HG02763 (cell line): Measurements from ENCODE around the gene FCAMR.

ENCODE experiments used
- ATAC-seq: cut with Tn5 transposase; IDR thresholded peaks from one replicate; pipeline ENCODE4 v1.9.1; 2021; ENCODE audit warnings: mild to moderate bottlenecking, moderate library complexity; ENCODE audit not compliant: unreplicated experiment

Gene FCAMR

GRCh38 chr1:207000651-207001291, 30.5 kb upstream of the FCAMR start:
- no peak for ATAC-seq

DNA sequence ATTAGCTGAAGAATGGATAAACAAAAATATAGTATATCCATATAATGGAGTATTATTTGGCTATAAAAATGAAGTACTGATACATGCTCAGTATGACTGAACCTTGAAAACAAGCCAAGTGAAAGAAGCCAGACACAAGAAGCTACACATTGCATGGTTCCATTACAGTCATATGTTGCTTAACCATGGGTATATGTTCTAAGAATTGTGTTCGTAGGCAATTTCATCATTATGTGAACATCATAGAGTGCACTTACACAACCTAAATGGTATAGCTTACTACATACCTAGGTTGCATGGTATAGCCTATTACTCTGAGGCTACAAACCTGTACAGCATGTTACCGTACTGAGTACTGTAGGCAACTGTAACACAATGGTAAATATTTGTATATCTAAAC, 28.6 kb upstream of the FCAMR start:
- no peak for ATAC-seq

- no peak for ATAC-seq
These were observed 22.5 kb upstream of the FCAMR start for GRCh38 chr1:206992790-206993189.

DNA sequence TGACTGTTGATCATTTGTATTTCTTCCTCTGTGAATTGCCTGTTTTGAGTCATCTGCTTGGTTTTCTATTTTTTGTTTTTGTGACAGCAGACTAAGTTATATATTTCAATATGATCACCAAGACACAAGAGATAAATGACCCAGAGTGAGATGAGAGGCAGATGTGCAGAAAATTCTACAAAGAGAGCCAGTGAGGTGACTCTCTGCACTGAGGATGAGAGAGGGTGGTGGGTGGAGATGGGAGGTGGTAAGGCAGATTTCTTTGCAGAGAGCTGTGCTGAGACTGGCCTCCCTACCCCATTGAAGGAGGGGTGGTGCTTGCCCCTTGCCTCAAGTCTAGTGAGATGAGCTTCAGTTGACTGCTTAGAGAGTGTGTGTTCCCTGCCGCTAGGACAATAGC, 17.6 kb upstream of the FCAMR start:
- no peak for ATAC-seq

DNA sequence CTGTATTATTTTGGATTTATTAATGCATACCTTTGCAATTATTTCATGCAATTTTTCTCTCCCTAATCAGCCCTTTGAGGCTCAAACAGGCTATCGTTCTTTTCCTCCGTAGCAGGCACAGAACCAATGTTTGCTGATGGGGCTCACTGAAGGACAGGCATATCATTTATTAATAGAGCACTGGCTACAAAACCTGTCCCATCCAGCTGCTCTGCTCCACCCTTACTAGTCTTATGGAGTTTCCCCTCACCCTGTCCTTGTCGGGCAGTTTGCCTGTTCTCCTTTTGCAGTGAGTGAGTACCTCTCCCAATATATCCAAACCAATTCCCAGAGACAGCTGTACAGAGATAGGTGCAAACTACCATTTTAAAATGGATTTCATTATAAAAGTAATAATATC, 16.6 kb upstream of the FCAMR start:
- no peak for ATAC-seq

DNA sequence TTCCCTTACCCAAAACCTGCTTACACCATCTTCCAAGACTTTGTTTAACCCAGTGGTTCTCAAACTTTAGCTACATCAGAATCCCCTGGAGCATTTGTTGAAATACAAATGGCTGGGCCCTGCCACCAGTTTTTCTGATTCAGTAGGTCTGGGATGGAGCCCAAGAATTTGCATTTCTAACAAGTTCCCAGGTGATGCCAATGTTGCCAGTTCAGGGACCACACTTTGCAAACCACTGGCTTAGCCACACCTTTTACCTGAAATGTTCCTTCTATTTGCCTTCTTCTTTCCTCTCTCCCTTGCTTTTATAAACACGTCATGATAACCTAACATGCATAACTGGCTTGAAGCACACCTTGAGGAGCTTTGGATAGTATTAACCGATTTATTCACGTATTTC, 16.1 kb upstream of the FCAMR start:
- no peak for ATAC-seq

GRCh38 chr1:206985162-206985749, 15.0 kb upstream of the FCAMR start:
- no peak for ATAC-seq

DNA sequence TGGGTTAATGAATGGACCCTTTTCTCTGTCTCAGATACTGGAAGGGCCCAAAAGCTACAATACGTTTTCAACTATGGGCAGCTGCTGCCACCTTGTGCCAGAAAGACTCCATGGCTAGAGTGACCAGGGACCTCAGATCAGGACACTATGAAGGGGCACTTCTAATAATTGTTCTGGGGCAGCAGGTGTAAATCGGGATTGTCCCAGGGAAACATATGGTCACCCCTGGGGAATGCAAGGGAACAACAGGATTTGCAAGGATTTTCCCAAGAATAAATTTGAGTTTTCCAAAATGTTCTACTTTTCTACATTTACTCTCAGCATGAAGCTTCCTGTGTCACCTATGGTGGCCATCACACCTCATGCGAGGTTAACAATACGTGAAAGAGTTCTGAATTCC, 12.0 kb upstream of the FCAMR start:
- ATAC-seq, result no peak

- no peak for ATAC-seq
These were observed 9.3 kb upstream of the FCAMR start for GRCh38 chr1:206979379-206980043.

- no peak for ATAC-seq
These were observed 8.0 kb upstream of the FCAMR start for GRCh38 chr1:206978259-206978658.

DNA sequence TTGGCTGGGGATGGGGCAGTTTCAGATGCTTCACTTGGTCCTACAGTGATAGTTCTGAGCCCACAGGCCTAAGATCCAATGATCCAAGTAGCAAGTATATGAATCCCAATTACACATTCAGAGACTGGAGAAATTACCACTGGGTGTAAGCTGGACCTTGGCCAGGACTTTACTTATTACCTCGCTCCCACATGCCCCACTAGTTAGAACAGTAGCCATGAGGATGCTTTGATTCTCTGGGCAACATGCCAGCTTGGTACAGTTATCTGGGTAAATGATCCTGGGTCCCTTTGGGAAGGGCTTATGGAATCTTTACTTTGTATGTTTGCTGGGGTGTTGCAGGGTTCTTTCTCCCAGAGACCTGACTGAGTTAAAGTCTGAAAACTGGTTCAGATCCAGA, 5.0 kb upstream of the FCAMR start:
- no peak for ATAC-seq

DNA sequence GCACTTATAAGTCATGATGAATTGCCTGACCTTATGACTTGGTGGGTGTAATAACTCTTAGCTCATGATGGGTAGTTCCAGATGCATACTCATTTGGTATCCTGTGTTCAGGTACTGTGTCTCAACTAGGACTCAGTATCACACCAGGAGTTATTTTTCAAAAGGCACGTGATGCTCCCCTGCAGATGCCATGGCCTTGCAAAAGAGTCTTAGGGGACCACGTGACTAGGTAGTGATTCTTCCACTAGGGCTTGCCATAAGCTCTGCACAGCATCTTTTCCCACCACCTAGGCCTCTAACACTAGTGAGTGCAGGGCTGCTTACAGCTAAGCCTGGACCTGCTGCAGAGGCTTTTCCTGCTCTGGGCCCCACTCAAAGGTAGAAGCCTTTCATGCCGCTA, 3.9 kb upstream of the FCAMR start:
- no peak for ATAC-seq

DNA sequence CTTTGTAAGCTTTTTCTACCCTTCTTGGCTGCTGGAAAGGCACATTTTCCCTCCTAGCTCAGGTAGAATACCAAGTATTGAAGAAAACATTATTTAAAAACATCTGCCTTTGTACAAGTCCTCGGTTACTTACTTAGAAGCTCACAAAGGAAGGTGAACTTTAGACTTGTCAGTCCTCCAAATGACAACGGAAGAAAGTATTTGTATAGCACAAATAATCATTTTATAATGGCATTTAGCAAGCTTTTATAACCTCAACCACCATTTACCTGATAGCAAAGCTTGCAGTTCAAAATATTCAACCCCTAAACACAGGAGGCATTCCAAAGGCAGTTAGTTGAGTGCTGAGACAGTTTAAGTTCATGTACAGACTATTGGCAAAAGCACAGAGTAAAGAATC, 2.5 kb upstream of the FCAMR start:
- ATAC-seq, result no peak

DNA sequence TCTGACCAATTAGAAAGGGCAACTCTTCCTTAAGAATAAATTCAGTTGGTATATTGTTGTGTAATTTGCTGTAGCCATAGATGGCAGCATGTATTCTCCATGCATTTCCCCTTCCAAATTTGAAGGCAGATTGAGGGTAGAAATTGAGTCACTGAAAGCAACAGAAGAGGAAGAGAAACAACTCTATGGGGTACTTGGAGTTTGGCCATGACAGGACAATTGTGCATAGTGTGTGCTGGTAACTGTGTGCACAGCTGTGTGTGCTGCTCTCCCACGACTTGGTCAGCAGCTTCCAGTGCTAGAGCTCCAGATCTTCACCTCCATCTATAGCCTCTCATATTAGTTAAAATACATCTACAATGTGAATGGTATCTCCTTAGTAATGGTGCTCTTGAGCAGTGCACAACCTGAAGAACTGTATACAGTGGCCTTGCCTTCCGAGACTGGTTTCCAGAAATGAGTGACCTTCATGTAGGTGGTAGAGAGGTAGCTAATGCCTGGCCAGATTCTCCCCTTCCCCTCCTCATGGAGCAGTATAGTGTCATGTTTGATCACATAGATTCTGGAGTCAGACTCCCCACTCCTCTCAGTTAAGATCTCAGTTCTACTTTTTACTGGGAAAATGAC, 882 bp upstream of the FCAMR start:
- peak; percentile 33 for ATAC-seq

GRCh38 chr1:206969090-206969489, 1.2 kb downstream of the FCAMR start:
- ATAC-seq, result no peak

- no peak for ATAC-seq
These were observed 3.0 kb downstream of the FCAMR start for GRCh38 chr1:206967096-206967849.

DNA sequence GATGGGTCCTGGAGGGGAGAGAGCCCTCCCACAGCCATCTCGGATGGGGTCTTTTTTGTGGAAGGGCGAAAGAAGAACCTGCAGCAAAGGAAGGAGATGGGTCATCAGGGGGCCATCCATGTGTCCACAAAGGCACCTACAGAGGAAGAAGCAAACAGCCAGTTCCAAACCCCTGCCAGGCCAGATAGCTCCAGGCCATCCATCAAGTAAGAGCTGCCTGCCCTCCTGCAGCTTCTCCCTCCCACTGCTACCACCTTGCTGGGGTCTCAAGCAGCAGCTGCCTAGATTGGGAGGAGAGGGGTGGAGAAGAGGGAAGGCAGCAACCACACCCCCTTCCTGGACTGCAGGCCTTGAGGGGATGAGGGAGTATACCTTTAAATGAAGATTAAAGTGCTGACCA, 4.5 kb downstream of the FCAMR start:
- no peak for ATAC-seq

DNA sequence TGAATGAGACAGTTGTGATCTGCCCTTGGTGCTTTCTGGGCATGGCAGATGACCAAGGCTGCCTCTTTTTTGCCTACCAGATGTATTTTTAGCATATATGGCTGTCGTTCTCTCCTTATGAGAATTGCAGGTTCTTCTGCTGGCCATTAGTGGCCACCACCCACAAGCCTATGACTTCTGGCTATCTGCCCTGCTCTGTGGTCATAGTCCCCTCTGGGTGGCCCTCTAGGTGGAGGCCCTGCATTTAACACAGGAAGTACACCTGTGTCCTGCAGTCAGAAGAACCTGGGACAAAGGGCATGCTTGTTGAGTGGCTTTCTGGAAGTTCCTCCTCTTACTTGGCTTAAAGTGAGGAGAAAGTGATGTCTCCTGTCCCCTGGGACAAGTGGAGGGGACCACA, 6.5 kb downstream of the FCAMR start:
- ATAC-seq, result no peak

GRCh38 chr1:206963119-206963712, 7.0 kb downstream of the FCAMR start:
- ATAC-seq, result no peak

DNA sequence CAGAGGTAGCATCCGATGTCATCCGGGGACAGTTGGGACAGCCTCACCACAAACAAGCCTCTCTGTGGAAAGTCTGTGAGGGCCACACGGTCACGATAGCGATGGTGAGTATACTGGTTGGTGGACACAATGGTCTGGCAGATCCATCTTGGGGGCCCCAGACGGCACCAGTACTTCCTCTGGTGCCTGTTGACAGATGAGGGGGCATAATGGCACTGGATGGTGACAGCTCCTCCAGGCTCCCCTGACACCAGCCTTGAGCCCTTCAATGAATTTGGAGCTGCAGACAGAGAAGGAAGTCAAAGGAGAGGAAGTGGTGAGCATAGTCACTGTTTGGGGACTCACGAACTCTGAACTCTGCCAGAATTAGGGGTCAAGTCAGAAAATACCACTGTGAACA, 8.0 kb downstream of the FCAMR start:
- no peak for ATAC-seq

GRCh38 chr1:206961668-206962067, 8.6 kb downstream of the FCAMR start:
- no peak for ATAC-seq
